CD14-positive monocyte (primary cell): Measurements from ENCODE around the gene RCC2. TPM values are rescaled to one million over a fixed set of nuclear protein-coding genes. Genes with fewer than 3 reads are reported as not detected.

Experiments used
- DNase-seq, 3 donors: peaks; one replicate each; pipeline ENCODE4 v3.0.0-alpha.2; 2011 to 2022
- H2AFZ ChIP-seq: 2 replicates; pipeline ENCODE4 v1.6.0; 2012; ENCODE audit warnings: mild to moderate bottlenecking, low read depth, low read length, inconsistent platforms; ENCODE audit not compliant: insufficient read depth, poor library complexity, severe bottlenecking
- H3K27ac ChIP-seq, 2 donors: 1 replicate in 1 of 2; 2 replicates in 1 of 2; pipeline ENCODE4 v1.5.1; 2012 to 2013; ENCODE audit warnings: low read length in 2 of 2, control low read depth in 1 of 2, inconsistent platforms in 1 of 2, low read depth in 1 of 2, mild to moderate bottlenecking in 1 of 2
- H3K27me3 ChIP-seq, 2 donors: one replicate each; pipeline versions ENCODE4 v1.6.0 to v1.6.1; 2011 to 2013; ENCODE audit warnings: low read length in 2 of 2; ENCODE audit not compliant: control insufficient read depth in 2 of 2, insufficient read depth in 2 of 2
- H3K36me3 ChIP-seq, 2 donors: replicated peaks in 1 of 2; 1 replicate in 1 of 2; 2 replicates in 1 of 2; pipeline versions ENCODE4 v1.5.1 to v1.6.1; 2012 to 2013; ENCODE audit warnings: low read length in 2 of 2, control low read depth in 1 of 2, inconsistent platforms in 1 of 2, mild to moderate bottlenecking in 1 of 2; ENCODE audit not compliant: insufficient read depth in 2 of 2, control insufficient read depth in 1 of 2
- H3K4me1 ChIP-seq, 2 donors: 1 replicate in 1 of 2; 2 replicates in 1 of 2; pipeline versions ENCODE4 v1.5.1 to v1.6.1; 2012 to 2013; ENCODE audit warnings: low read length in 2 of 2, control low read depth in 1 of 2, inconsistent platforms in 1 of 2, mild to moderate bottlenecking in 1 of 2, moderate library complexity in 1 of 2; ENCODE audit not compliant: insufficient read depth in 2 of 2, control insufficient read depth in 1 of 2
- H3K4me2 ChIP-seq: replicated peaks from 2 replicates; pipeline ENCODE3; 2012; ENCODE audit warnings: low read length, moderate library complexity, mild to moderate bottlenecking; ENCODE audit not compliant: poor library complexity, severe bottlenecking; ENCODE audit errors: extremely low read depth
- H3K4me3 ChIP-seq, 3 experiments: fragments of 200-600 bp in 1 of 3; sonication (generic) in 1 of 3; replicated peaks in 1 of 3; 1 replicate in 2 of 3; 2 replicates in 1 of 3; pipeline ENCODE4 v1.5.1; 2011 to 2013; ENCODE audit warnings: low read length in 3 of 3, mild to moderate bottlenecking in 3 of 3, control low read depth in 2 of 3, low read depth in 2 of 3, inconsistent platforms in 1 of 3, moderate library complexity in 1 of 3
- H3K79me2 ChIP-seq: 2 replicates; pipeline ENCODE4 v1.6.0; 2012; ENCODE audit warnings: mild to moderate bottlenecking, control low read depth, inconsistent platforms, low read length, moderate library complexity; ENCODE audit not compliant: insufficient read depth
- H3K9ac ChIP-seq: 2 replicates; pipeline ENCODE4 v1.6.0; 2017; ENCODE audit warnings: low read length, mild to moderate bottlenecking; ENCODE audit not compliant: insufficient read depth, poor library complexity, severe bottlenecking
- H3K9me3 ChIP-seq, 2 donors: replicated peaks in 1 of 2; 1 replicate in 1 of 2; 2 replicates in 1 of 2; pipeline versions ENCODE4 v1.5.1 to v1.6.1; 2012 to 2013; ENCODE audit warnings: low read length in 2 of 2, control low read depth in 1 of 2; ENCODE audit not compliant: control insufficient read depth in 1 of 2, insufficient read depth in 1 of 2
- H4K20me1 ChIP-seq: 2 replicates; pipeline ENCODE4 v1.6.0; 2012; ENCODE audit warnings: mild to moderate bottlenecking, low read length, control low read depth, moderate library complexity; ENCODE audit not compliant: insufficient read depth
- H3K27ac Mint-ChIP-seq, 7 donors: one replicate each; pipeline ENCODE4 v1.8.0; 2020; ENCODE audit warnings: mild to moderate bottlenecking in 7 of 7, mixed read lengths in 7 of 7, moderate library complexity in 6 of 7, inconsistent platforms in 2 of 7
- H3K27me3 Mint-ChIP-seq, 3 donors: one replicate each; pipeline ENCODE4 v1.8.0; 2021 to 2022; ENCODE audit warnings: low read depth in 3 of 3, mild to moderate bottlenecking in 3 of 3, mixed read lengths in 3 of 3, moderate library complexity in 3 of 3, inconsistent platforms in 1 of 3
- H3K36me3 Mint-ChIP-seq, 2 donors: one replicate each; pipeline ENCODE4 v1.8.0; 2020; ENCODE audit warnings: mixed read lengths in 2 of 2, inconsistent platforms in 1 of 2, mild to moderate bottlenecking in 1 of 2
- H3K4me1 Mint-ChIP-seq: one replicate; pipeline ENCODE4 v1.8.0; 2020; ENCODE audit warnings: mild to moderate bottlenecking, mixed read lengths
- H3K4me3 Mint-ChIP-seq, 2 donors: one replicate each; pipeline ENCODE4 v1.8.0; 2020; ENCODE audit warnings: mild to moderate bottlenecking in 2 of 2, mixed read lengths in 2 of 2, moderate library complexity in 1 of 2
- H3K9me3 Mint-ChIP-seq, 7 donors: one replicate each; pipeline ENCODE4 v1.8.0; 2020 to 2022; ENCODE audit warnings: mixed read lengths in 7 of 7, mild to moderate bottlenecking in 6 of 7, moderate library complexity in 6 of 7, inconsistent platforms in 2 of 7
- CTCF ChIP-seq: fragments of 200-600 bp; IDR thresholded peaks from one replicate; pipeline ENCODE4 v1.8.0; 2022; ENCODE audit warnings: antibody characterized with exemption, mild to moderate bottlenecking
- WGBS: methylation state at CpG from one replicate; pipeline ENCODE4 v1.1.5; 2013; ENCODE audit warnings: missing lambda C conversion rate; ENCODE audit not compliant: insufficient coverage; 5-methylcytosine and 5-hydroxymethylcytosine counted together
- intact Hi-C, 2 donors: fragments of 100-400 bp; cut with micrococcal nuclease; formaldehyde crosslinking; loops; one replicate each; pipeline versions ENCODE4 v1.15.0 to v1.15.1; 2023
- polyA plus RNA-seq, 3 donors: library from polyadenylated mRNA; depleted of rRNA in 1 of 3; unstranded in 2 of 3; stranded (reverse) in 1 of 3; fragments of 300-500 nt in 2 of 3; fragments of >200 nt in 1 of 3; fragmentation: Illumina TruSeq in 2 of 3; gene quantifications; 1 replicate in 2 of 3; 2 replicates in 1 of 3; pipeline ENCODE4 v1.2.3, GENCODE V29; 2012 to 2021

Gene RCC2
- polyA plus RNA-seq, 3 donors: 22.3 to 66.3 (median 40.9) TPM

- H3K27ac Mint-ChIP-seq: peak overlapping the region in 6 of 7 donors; percentile 48 to 68 (median 64)
- WGBS: 97% methylated on average over 4 of the region's 4 CpGs
- H3K9me3 ChIP-seq: no peaks in the 10 kb centered on the region
- H3K4me3 ChIP-seq: no peak overlapping the region
- peaks cover 14% of the 10 kb centered on the region for H3K4me1 Mint-ChIP-seq
- no peak for TF ChIP-seq CTCF
- peaks cover 0 to 5% (median 0%) of the 10 kb centered on the region in 7 donors for H3K9me3 Mint-ChIP-seq
- peaks cover 34 to 54% of the 10 kb centered on the region in 2 donors for H3K36me3 Mint-ChIP-seq
- H2AFZ ChIP-seq: no peak overlapping the region
- no peak overlapping the region for H3K4me2 ChIP-seq
- peak overlapping the region; percentile 8 to 32 for H3K27ac ChIP-seq
- H3K79me2 ChIP-seq: no peaks in the 10 kb centered on the region
- H3K4me3 Mint-ChIP-seq: no peak overlapping the region
- H3K27me3 Mint-ChIP-seq: peaks cover 2 to 4% (median 2%) of the 10 kb centered on the region in 3 donors
- DNase-seq: no peak
- intact Hi-C loops: no loop called here
- H3K36me3 ChIP-seq: peaks cover 30 to 46% of the 10 kb centered on the region in 2 donors
- H3K27me3 ChIP-seq: no peaks in the 10 kb centered on the region
- H3K9ac ChIP-seq: no peak overlapping the region
- H4K20me1 ChIP-seq: no peaks in the 10 kb centered on the region
- peaks cover 13 to 18% of the 10 kb centered on the region in 2 donors for H3K4me1 ChIP-seq
Observed at GRCh38 chr1:17363771-17364170, 75.7 kb downstream of the RCC2 start.

GRCh38 chr1:17363351-17363750 is 76.1 kb downstream of the RCC2 start:
- H3K4me3 ChIP-seq: no peak overlapping the region
- H3K27me3 ChIP-seq: no peaks in the 10 kb centered on the region
- peaks cover 36 to 56% of the 10 kb centered on the region in 2 donors for H3K36me3 Mint-ChIP-seq
- H3K27me3 Mint-ChIP-seq: peaks cover 0 to 2% (median 0%) of the 10 kb centered on the region in 3 donors
- H3K4me3 Mint-ChIP-seq: no peak overlapping the region
- no peak overlapping the region for H3K4me2 ChIP-seq
- H3K9ac ChIP-seq: no peak overlapping the region
- no peaks in the 10 kb centered on the region for H3K9me3 ChIP-seq
- WGBS: 93% methylated on average over 12 of the region's 12 CpGs
- peak overlapping the region; percentile 8 to 32 for H3K27ac ChIP-seq
- TF ChIP-seq CTCF: no peak
- peaks cover 33 to 50% of the 10 kb centered on the region in 2 donors for H3K36me3 ChIP-seq
- H3K9me3 Mint-ChIP-seq: peaks cover 0 to 5% (median 0%) of the 10 kb centered on the region in 7 donors
- H3K79me2 ChIP-seq: no peaks in the 10 kb centered on the region
- intact Hi-C loops: no loop called here
- peak overlapping the region; percentile 27 to 68 (median 55) for H3K27ac Mint-ChIP-seq
- H4K20me1 ChIP-seq: no peaks in the 10 kb centered on the region
- peaks cover 13 to 18% of the 10 kb centered on the region in 2 donors for H3K4me1 ChIP-seq
- H3K4me1 Mint-ChIP-seq: peaks cover 14% of the 10 kb centered on the region
- no peak for DNase-seq
- no peak overlapping the region for H2AFZ ChIP-seq
